Fibroblast of skin of right biceps (primary cell): Measurements from ENCODE around the gene HFM1.
A peak's percentile ranks its signal among the peaks of the same experiment; 100 is the strongest.
"Not testable (repeated sequence)": the region's sequence is repeated elsewhere in the genome, so short reads cannot be mapped to it uniquely, and the experiment has no call there.

Experiments
- DNase-seq: peaks from one replicate; pipeline ENCODE4 v3.0.0-alpha.2; 2013

Gene HFM1

GRCh38 chr1:91404151-91405012 is at the start of gene HFM1:
Gene HFM1, minus strand, starts transcription at chr1:91404837. Its CDS starts 3,755 bp downstream, at chr1:91401082.
- DNase-seq = peak; percentile 83

GRCh38 chr1:91454136-91454535 is 49.5 kb upstream of the HFM1 start:
- DNase-seq = no peak

GRCh38 chr1:91450260-91450659 is 45.6 kb upstream of the HFM1 start:
- no peak for DNase-seq

GRCh38 chr1:91447782-91448181 is 43.1 kb upstream of the HFM1 start:
- DNase-seq = not testable (repeated sequence)

GRCh38 chr1:91441980-91442379 is 37.3 kb upstream of the HFM1 start:
- not testable (repeated sequence) for DNase-seq

- DNase-seq = peak; percentile 7
These were observed 36.2 kb upstream of the HFM1 start for GRCh38 chr1:91440847-91441246.

GRCh38 chr1:91439016-91439415 is 34.4 kb upstream of the HFM1 start:
- DNase-seq = no peak

GRCh38 chr1:91428182-91428798 is 23.7 kb upstream of the HFM1 start:
- peak; percentile 13 for DNase-seq

GRCh38 chr1:91427741-91428140 is 23.1 kb upstream of the HFM1 start:
- DNase-seq = no peak

- not testable (repeated sequence) for DNase-seq
These were observed 17.9 kb upstream of the HFM1 start for GRCh38 chr1:91422523-91422922.

- no peak for DNase-seq
These were observed 7.7 kb upstream of the HFM1 start for GRCh38 chr1:91412371-91412770.

- DNase-seq = peak; percentile 12
These were observed 2.2 kb upstream of the HFM1 start for GRCh38 chr1:91406773-91407389.

- peak; percentile 23 for DNase-seq
These were observed 2.6 kb downstream of the HFM1 start for GRCh38 chr1:91402023-91402422.

- DNase-seq = no peak
These were observed 4.4 kb downstream of the HFM1 start for GRCh38 chr1:91400133-91400725.

- no peak for DNase-seq
These were observed 6.3 kb downstream of the HFM1 start for GRCh38 chr1:91398291-91398690.

- no peak for DNase-seq
These were observed 7.0 kb downstream of the HFM1 start for GRCh38 chr1:91397605-91398004.

- no peak for DNase-seq
These were observed 11.6 kb downstream of the HFM1 start for GRCh38 chr1:91393042-91393441.

GRCh38 chr1:91386109-91386508 is 18.5 kb downstream of the HFM1 start:
- no peak for DNase-seq

- peak; percentile 69 for DNase-seq
These were observed 21.2 kb downstream of the HFM1 start for GRCh38 chr1:91383456-91383855.

- peak; percentile 3 for DNase-seq
These were observed 22.8 kb downstream of the HFM1 start for GRCh38 chr1:91381844-91382243.

GRCh38 chr1:91374086-91374485 is 30.6 kb downstream of the HFM1 start:
- no peak for DNase-seq

GRCh38 chr1:91372230-91372629 is 32.4 kb downstream of the HFM1 start:
- not testable (repeated sequence) for DNase-seq

- DNase-seq = no peak
These were observed 55.1 kb downstream of the HFM1 start for GRCh38 chr1:91349524-91349923.
